GM18907 (cell line): ENCODE data around the gene WFDC1.

Experiments used
- ATAC-seq: cut with Tn5 transposase; IDR thresholded peaks from one replicate; pipeline ENCODE4 v1.9.1; 2021; ENCODE audit warnings: mild to moderate bottlenecking, moderate library complexity; ENCODE audit not compliant: unreplicated experiment

Gene WFDC1

GRCh38 chr16:84294531-84295142, at the start of gene WFDC1:
Gene WFDC1, plus strand, starts transcription at chr16:84294878. Its CDS starts 94 bp downstream, at chr16:84294972.
- ATAC-seq: no peak

GRCh38 chr16:84245956-84246678, 48.6 kb upstream of the WFDC1 start:
- ATAC-seq: no peak

- no peak for ATAC-seq
Measured at GRCh38 chr16:84246679-84247077, 48.0 kb upstream of the WFDC1 start.

GRCh38 chr16:84247331-84247730, 47.3 kb upstream of the WFDC1 start:
- no peak for ATAC-seq

- no peak for ATAC-seq
Measured at GRCh38 chr16:84247844-84248243, 46.8 kb upstream of the WFDC1 start.

GRCh38 chr16:84252184-84252583, 42.5 kb upstream of the WFDC1 start:
- no peak for ATAC-seq

GRCh38 chr16:84253173-84253572, 41.5 kb upstream of the WFDC1 start:
- ATAC-seq: no peak

GRCh38 chr16:84254062-84254461, 40.6 kb upstream of the WFDC1 start:
- ATAC-seq: no peak

- ATAC-seq: no peak
Measured at GRCh38 chr16:84255050-84255810, 39.4 kb upstream of the WFDC1 start.

- no peak for ATAC-seq
Measured at GRCh38 chr16:84258266-84258665, 36.4 kb upstream of the WFDC1 start.

GRCh38 chr16:84259691-84260090, 35.0 kb upstream of the WFDC1 start:
- no peak for ATAC-seq

GRCh38 chr16:84260766-84261554, 33.7 kb upstream of the WFDC1 start:
- ATAC-seq: no peak

GRCh38 chr16:84262031-84262430, 32.6 kb upstream of the WFDC1 start:
- ATAC-seq: no peak

- no peak for ATAC-seq
Measured at GRCh38 chr16:84262939-84263338, 31.7 kb upstream of the WFDC1 start.

GRCh38 chr16:84266451-84266850, 28.2 kb upstream of the WFDC1 start:
- no peak for ATAC-seq

- ATAC-seq: no peak
Measured at GRCh38 chr16:84267380-84267779, 27.3 kb upstream of the WFDC1 start.

- no peak for ATAC-seq
Measured at GRCh38 chr16:84268291-84269040, 26.2 kb upstream of the WFDC1 start.

- no peak for ATAC-seq
Measured at GRCh38 chr16:84270071-84270470, 24.6 kb upstream of the WFDC1 start.

- no peak for ATAC-seq
Measured at GRCh38 chr16:84270531-84270930, 24.1 kb upstream of the WFDC1 start.

- ATAC-seq: no peak
Measured at GRCh38 chr16:84271037-84271436, 23.6 kb upstream of the WFDC1 start.
